ENCODE data around the gene FAM53A.

FAM53A gene

GRCh38 chr4:1593881-1594345 lies 90.2 kb downstream of the FAM53A start:
- no peak for TF ChIP-seq CTCF (IDR thresholded peaks at IDR 0.05; ENCODE audit: borderline replicate concordance, insufficient read depth, low read depth, low read length)
- no peak overlapping the region for H3K4me3 ChIP-seq (ENCODE audit: low read depth, low read length)

GRCh38 chr4:1593458-1593857 lies 90.7 kb downstream of the FAM53A start:
- TF ChIP-seq CTCF (IDR thresholded peaks at IDR 0.05; ENCODE audit: borderline replicate concordance, insufficient read depth, low read depth, low read length) = no peak
- H3K4me3 ChIP-seq (ENCODE audit: low read depth, low read length) = no peak overlapping the region

GRCh38 chr4:1592709-1593417 lies 91.2 kb downstream of the FAM53A start:
- no peak overlapping the region for H3K4me3 ChIP-seq (ENCODE audit: low read depth, low read length)
- no peak for TF ChIP-seq CTCF (IDR thresholded peaks at IDR 0.05; ENCODE audit: borderline replicate concordance, insufficient read depth, low read depth, low read length)

GRCh38 chr4:1592068-1592708 lies 91.9 kb downstream of the FAM53A start:
- H3K4me3 ChIP-seq (ENCODE audit: low read depth, low read length) = no peak overlapping the region
- no peak for TF ChIP-seq CTCF (IDR thresholded peaks at IDR 0.05; ENCODE audit: borderline replicate concordance, insufficient read depth, low read depth, low read length)

- no peak overlapping the region for H3K4me3 ChIP-seq (ENCODE audit: low read depth, low read length)
- TF ChIP-seq CTCF (IDR thresholded peaks at IDR 0.05; ENCODE audit: borderline replicate concordance, insufficient read depth, low read depth, low read length) = no peak
Measured at GRCh38 chr4:1591107-1591506, 93.0 kb downstream of the FAM53A start.

- no peak overlapping the region for H3K4me3 ChIP-seq (ENCODE audit: low read depth, low read length)
- no peak for TF ChIP-seq CTCF (IDR thresholded peaks at IDR 0.05; ENCODE audit: borderline replicate concordance, insufficient read depth, low read depth, low read length)
Measured at GRCh38 chr4:1590244-1590643, 93.9 kb downstream of the FAM53A start.

Data from GM12875 (cell line).